MM.1S (cell line): ENCODE measurements around the gene KCNK13.

Source experiments
- CTCF ChIP-seq: fragments of 300-600 bp; sonication (generic); IDR thresholded peaks from 2 replicates; pipeline ENCODE4 v1.5.1; 2016; ENCODE audit warnings: antibody characterized with exemption, low read length, mixed read lengths
- EZH2 ChIP-seq: fragments of 300-600 bp; sonication (generic); optimal IDR thresholded peaks from 2 replicates; pipeline ENCODE3; 2017; ENCODE audit warnings: low read depth, mild to moderate bottlenecking, antibody characterized with exemption, low read length, mixed read lengths

GRCh38 chr14:90177539-90178189, 115.9 kb downstream of the KCNK13 start:
- TF ChIP-seq CTCF (no peak), EZH2 (no peak)
